ENCODE results near the gene MAGI1.
A peak's percentile ranks its signal among the peaks of the same experiment; 100 is the strongest.
"Not testable (repeated sequence)": the region's sequence is repeated elsewhere in the genome, so short reads cannot be mapped to it uniquely, and the experiment has no call there.

MAGI1 gene

GRCh38 chr3:66038726-66039589, at the start of gene MAGI1:
Gene MAGI1 (minus strand): TSS chr3:66038918. CDS start chr3:66038308, 610 bp downstream.
- DNase-seq (ENCODE audit: low read depth in 3 of 3), result peak in 2 of 3 experiments; percentile 12 to 38

GRCh38 chr3:66083784-66084213, 45.1 kb upstream of the MAGI1 start:
- no peak for DNase-seq (ENCODE audit: low read depth in 3 of 3)

- no peak for DNase-seq (ENCODE audit: low read depth in 3 of 3)
Observed at GRCh38 chr3:66083096-66083678, 44.5 kb upstream of the MAGI1 start.

- no peak for DNase-seq (ENCODE audit: low read depth in 3 of 3)
Observed at GRCh38 chr3:66082679-66083078, 44.0 kb upstream of the MAGI1 start.

- DNase-seq (ENCODE audit: low read depth in 3 of 3), result no peak
Observed at GRCh38 chr3:66080167-66080566, 41.4 kb upstream of the MAGI1 start.

- DNase-seq (ENCODE audit: low read depth in 3 of 3), result no peak
Observed at GRCh38 chr3:66077973-66078372, 39.3 kb upstream of the MAGI1 start.

DNA sequence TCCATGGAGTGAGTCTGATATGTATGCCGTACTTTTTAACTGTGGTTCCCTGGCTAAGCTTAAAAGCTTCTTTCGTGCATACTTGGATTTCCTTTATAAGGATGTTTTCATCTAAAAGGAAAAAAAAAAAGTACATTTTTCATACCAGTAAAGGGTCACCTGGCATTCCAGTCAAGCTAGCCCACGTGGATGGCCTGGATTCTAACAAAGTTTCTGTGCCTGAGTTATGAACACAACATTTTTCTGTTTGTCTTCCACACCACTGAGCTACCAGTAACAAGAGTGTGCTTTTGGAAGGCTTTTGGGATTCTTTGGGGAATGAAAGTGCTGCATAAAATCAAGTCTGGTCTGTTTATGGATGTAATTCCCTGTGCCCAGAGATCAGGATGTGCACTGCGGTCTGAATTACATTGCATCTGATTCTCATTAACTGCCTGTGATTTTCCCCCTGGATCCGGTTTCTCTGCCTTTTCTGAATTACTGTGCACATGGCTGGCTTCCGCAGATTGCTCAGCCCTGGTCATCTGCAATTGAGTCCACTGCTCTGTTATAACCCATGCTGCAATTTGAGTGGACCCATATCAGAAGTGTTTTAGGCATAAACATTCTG, 38.2 kb upstream of the MAGI1 start:
- DNase-seq (ENCODE audit: low read depth in 3 of 3), result no peak

DNA sequence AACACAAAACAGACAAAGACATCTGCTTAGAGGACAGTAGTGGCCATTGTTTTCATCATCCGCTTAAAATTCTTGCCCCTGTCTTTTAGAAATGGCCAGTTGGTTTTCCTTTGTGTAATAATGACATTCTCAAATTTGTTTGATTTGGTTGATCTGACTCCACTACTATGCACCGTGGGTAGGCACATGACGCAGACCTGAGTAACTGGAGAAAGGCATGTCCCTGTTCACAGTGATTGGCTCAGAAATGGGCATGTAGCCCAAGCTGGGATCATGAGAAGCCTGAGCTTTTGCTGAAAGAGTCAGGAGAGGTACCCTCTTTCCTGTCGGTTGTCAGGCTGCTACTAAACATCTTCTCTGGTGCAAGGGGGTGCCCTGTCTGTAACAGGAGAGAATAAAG, 36.6 kb upstream of the MAGI1 start:
- no peak for DNase-seq (ENCODE audit: low read depth in 3 of 3)

DNA sequence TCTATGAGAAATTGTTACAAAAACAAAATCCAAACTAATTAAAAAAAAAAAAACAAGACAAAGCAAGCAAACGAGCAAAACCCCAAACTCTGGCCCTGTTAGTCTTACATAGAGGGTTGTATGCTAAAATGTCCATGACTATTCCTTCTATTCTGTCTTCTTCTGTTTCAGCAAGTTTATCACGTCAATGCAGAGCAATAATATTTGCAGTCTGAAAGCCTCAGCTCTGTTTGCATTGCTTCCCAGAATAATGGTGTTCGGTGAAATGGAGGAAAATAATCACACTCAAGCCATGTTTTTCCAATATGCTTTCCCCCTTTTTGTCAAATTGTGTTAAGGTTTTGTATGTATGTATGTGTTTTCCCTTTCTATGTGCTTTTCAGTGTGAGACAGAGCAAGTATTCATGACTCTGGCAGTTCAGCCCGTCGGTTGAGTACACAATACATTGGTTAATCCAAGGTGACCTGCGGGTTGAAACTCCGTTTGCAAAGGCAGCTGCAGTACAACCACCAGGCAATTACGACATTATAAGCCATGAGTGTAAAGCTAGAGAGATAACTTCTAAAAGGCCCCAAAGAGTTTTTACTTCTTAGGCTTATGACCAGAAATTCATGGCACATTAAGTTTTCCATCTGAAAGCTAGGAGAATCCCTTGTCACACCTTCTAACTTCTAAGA, 34.9 kb upstream of the MAGI1 start:
- DNase-seq (ENCODE audit: low read depth in 3 of 3), result no peak

DNA sequence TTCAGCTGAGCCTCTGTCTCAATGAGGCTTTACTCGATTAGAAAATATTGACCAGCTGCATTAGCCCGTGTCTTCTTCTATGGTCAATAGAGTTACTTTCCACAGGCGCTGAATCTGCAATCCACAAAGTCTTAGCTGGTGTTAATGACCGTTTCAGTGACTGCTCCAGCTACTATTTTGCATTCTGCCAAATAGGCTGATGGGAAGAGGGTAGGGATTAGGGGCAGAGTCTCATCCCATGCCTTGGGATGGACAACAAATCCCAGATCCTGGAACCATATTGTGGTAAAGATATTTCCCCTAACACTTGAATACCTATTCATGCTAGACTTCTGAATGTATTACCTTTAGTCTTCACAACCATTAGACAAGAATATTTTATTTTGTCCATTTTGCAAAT, 29.5 kb upstream of the MAGI1 start:
- DNase-seq (ENCODE audit: low read depth in 3 of 3), result no peak

DNA sequence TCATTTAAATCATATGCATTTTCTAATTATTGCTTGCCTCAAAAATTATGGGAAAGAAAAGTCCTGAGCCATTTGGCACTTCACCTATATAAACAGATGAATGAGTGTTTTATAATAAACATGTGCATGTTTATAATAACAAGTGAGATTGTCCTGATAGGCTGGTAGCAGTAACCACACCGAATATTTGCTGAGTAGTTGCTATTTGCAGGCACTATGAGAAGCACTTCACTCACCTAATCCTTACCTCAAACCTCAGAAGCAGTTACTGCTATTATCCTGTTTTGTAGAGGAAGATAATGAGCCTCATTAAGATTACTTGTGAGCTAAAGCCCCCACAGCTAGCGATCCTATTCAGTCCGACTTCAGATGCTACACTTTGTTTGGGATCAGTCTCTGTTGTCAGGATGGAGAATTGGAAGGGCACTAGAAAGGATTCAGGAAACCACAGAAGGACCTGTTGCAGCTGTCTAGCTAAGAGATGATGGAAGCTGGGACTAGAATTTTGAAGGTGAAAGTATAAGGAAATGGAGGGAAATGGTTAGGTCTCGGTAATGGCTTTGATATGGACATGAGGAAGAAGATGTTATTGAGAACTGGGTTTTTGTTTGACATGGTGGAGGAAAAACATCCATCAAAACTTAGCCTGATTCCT, 28.4 kb upstream of the MAGI1 start:
- DNase-seq (ENCODE audit: low read depth in 3 of 3), result no peak

- DNase-seq (ENCODE audit: low read depth in 3 of 3), result no peak
Observed at GRCh38 chr3:66055289-66055688, 16.6 kb upstream of the MAGI1 start.

DNA sequence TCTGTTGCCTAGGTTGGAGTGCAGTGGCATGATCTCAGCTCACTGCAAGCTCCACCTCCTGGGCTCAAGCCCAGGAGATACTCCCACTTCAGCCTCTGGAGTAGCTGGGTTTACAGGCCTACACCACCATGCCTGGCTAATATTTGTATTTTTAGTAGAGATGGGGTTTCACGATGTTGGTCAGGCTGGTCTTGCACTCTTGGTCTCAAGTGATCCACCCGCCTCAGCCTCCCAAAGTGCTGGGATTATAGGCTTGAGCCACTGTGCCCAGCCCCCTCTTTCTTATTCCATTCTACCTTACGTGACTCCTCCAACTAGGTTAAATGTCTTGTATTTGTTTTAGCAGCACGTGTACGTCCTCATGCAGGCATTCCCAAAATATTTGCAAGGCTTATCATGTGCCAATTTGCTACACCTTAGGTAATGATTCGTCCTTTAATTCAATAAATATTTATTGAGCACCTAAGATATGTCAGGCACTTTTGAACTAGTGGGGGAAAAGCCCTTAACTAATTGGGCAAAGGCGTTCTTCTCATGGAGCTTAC, 14.9 kb upstream of the MAGI1 start:
- no peak for DNase-seq (ENCODE audit: low read depth in 3 of 3)

GRCh38 chr3:66052721-66053549, 14.2 kb upstream of the MAGI1 start:
- DNase-seq (ENCODE audit: low read depth in 3 of 3), result no peak

DNA sequence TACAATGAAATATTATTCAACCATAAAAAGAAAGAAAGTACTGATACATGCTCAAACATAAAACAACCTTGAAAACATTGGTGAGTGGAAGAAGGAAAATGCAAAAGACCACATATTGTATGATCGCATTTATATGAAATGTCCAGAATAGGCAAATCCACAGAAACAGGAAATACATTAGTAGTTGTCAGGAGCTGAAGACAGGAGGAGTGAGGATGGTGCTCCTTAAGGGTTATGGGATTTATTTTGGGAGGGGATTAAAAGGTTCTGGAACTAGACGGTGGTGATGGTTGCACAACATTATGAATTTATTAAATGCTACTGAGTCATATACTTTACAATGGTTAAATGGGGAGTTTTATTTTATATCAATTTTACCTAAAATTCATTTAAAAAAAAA, 12.1 kb upstream of the MAGI1 start:
- no peak for DNase-seq (ENCODE audit: low read depth in 3 of 3)

DNA sequence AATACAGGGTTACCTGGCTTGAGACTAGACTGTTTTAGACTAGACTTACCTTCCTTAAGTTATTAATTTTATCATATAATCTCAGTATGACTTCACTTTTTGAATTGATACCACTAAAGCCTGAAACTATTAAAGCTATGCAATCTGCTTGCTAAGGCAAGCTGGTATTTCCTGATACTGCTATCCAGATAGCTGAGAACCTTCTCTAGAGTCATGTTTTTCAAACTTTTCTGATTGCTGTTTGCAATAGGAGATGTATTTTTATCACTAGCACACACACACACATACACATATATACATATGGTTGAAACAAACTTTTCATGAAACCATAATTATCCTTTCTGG, 9.3 kb upstream of the MAGI1 start:
- DNase-seq (ENCODE audit: low read depth in 3 of 3), result no peak

DNA sequence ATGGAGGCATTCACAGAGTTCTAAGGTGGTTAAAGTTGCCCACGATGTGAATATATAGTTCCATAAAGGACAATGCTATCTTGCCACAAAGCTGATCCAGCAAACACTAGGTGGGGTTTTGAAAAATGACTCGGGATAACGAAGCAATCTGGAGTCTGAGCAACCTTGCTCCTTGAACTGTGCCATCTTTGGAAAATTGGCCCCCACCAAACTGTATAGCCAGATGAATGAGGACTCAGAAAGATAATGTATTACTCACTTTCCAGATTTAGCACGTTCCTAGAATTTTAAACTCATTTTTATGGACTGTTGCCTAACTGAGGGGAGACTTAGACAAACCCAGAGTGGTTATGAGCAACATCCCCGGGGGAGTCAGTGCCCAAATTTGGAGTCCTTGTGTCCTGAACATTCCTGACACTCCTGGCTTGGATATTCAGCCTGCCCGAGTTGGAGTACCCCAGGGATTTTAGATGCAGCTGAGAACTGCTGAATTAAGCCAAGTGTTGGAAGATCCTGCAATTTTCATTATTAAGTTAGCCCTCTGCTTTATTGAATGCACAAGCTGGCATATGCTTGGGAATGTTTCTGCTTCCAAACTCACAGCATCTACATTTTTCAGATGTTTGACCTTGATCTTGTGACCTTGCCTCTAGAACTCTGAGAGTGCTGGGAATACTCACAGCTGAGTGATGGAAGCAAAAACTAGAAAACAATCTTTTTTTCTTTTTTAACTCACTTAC, 8.8 kb upstream of the MAGI1 start:
- DNase-seq (ENCODE audit: low read depth in 3 of 3), result no peak

- DNase-seq (ENCODE audit: low read depth in 3 of 3), result not testable (repeated sequence)
Observed at GRCh38 chr3:66046321-66046720, 7.6 kb upstream of the MAGI1 start.

- no peak for DNase-seq (ENCODE audit: low read depth in 3 of 3)
Observed at GRCh38 chr3:66041828-66042227, 3.1 kb upstream of the MAGI1 start.

GRCh38 chr3:66041116-66041515, 2.4 kb upstream of the MAGI1 start:
- DNase-seq (ENCODE audit: low read depth in 3 of 3), result no peak
